GM18498 (cell line): Measurements from ENCODE around the gene SLC66A3.
A peak's percentile ranks its signal among the peaks of the same experiment; 100 is the strongest.
"Not testable (repeated sequence)": the region's sequence is repeated elsewhere in the genome, so short reads cannot be mapped to it uniquely, and the experiment has no call there.

Source experiments
- ATAC-seq: cut with Tn5 transposase; IDR thresholded peaks from one replicate; pipeline ENCODE4 v1.9.1; 2021; ENCODE audit warnings: mild to moderate bottlenecking, moderate library complexity; ENCODE audit not compliant: unreplicated experiment

SLC66A3 gene

GRCh38 chr2:11160731-11161455 lies 5.6 kb downstream of the SLC66A3 start:
- ATAC-seq: peak; percentile 75

- ATAC-seq: no peak
Observed at GRCh38 chr2:11161747-11162146, 6.5 kb downstream of the SLC66A3 start.

GRCh38 chr2:11163439-11164317 lies 8.4 kb downstream of the SLC66A3 start:
- ATAC-seq: no peak

GRCh38 chr2:11165046-11165445 lies 9.8 kb downstream of the SLC66A3 start:
- not testable (repeated sequence) for ATAC-seq

- no peak for ATAC-seq
Observed at GRCh38 chr2:11166476-11166875, 11.2 kb downstream of the SLC66A3 start.

- no peak for ATAC-seq
Observed at GRCh38 chr2:11168488-11168887, 13.2 kb downstream of the SLC66A3 start.

- no peak for ATAC-seq
Observed at GRCh38 chr2:11169333-11169732, 14.1 kb downstream of the SLC66A3 start.

GRCh38 chr2:11174222-11174621 lies 19.0 kb downstream of the SLC66A3 start:
- no peak for ATAC-seq

- no peak for ATAC-seq
Observed at GRCh38 chr2:11175293-11175795, 20.1 kb downstream of the SLC66A3 start.

GRCh38 chr2:11177871-11178690 lies 22.8 kb downstream of the SLC66A3 start:
- no peak for ATAC-seq

- no peak for ATAC-seq
Observed at GRCh38 chr2:11179196-11179595, 23.9 kb downstream of the SLC66A3 start.

GRCh38 chr2:11179899-11180298 lies 24.6 kb downstream of the SLC66A3 start:
- ATAC-seq: no peak

GRCh38 chr2:11180653-11181052 lies 25.4 kb downstream of the SLC66A3 start:
- no peak for ATAC-seq

- no peak for ATAC-seq
Observed at GRCh38 chr2:11182951-11183350, 27.7 kb downstream of the SLC66A3 start.

- ATAC-seq: no peak
Observed at GRCh38 chr2:11186145-11186544, 30.9 kb downstream of the SLC66A3 start.

GRCh38 chr2:11187083-11187619 lies 31.9 kb downstream of the SLC66A3 start:
- no peak for ATAC-seq

GRCh38 chr2:11187731-11188130 lies 32.5 kb downstream of the SLC66A3 start:
- no peak for ATAC-seq

- ATAC-seq: no peak
Observed at GRCh38 chr2:11196246-11196645, 41.0 kb downstream of the SLC66A3 start.

GRCh38 chr2:11200651-11201050 lies 45.4 kb downstream of the SLC66A3 start:
- ATAC-seq: no peak

GRCh38 chr2:11201969-11202368 lies 46.7 kb downstream of the SLC66A3 start:
- ATAC-seq: no peak

GRCh38 chr2:11203480-11203879 lies 48.2 kb downstream of the SLC66A3 start:
- no peak for ATAC-seq
